ENCODE measurements around the gene CETN2.
"Not testable (repeated sequence)": the region's sequence is repeated elsewhere in the genome, so short reads cannot be mapped to it uniquely, and the experiment has no call there.

The CETN2 gene

GRCh38 chrX:152830312-152831305 lies at the start of gene CETN2, which contains the start of gene NSDHL:
Gene CETN2 (minus strand): TSS chrX:152830757. CDS start chrX:152830710, 47 bp downstream.
Gene NSDHL (plus strand): TSS chrX:152831063. CDS start chrX:152846325, 15,262 bp downstream.
- DNase-seq = peak; percentile 88

GRCh38 chrX:152878976-152879755 lies 48.6 kb upstream of the CETN2 start:
- no peak for DNase-seq

GRCh38 chrX:152876931-152877840 lies 46.6 kb upstream of the CETN2 start:
- DNase-seq = no peak

- DNase-seq = no peak
Measured at GRCh38 chrX:152873361-152873760, 42.8 kb upstream of the CETN2 start.

- no peak for DNase-seq
Measured at GRCh38 chrX:152872522-152872921, 42.0 kb upstream of the CETN2 start.

- no peak for DNase-seq
Measured at GRCh38 chrX:152871260-152871659, 40.7 kb upstream of the CETN2 start.

- no peak for DNase-seq
Measured at GRCh38 chrX:152869972-152870371, 39.4 kb upstream of the CETN2 start.

GRCh38 chrX:152866386-152866785 lies 35.8 kb upstream of the CETN2 start:
- no peak for DNase-seq

- no peak for DNase-seq
Measured at GRCh38 chrX:152865232-152865920, 34.8 kb upstream of the CETN2 start.

- no peak for DNase-seq
Measured at GRCh38 chrX:152861826-152862225, 31.3 kb upstream of the CETN2 start.

GRCh38 chrX:152861116-152861515 lies 30.6 kb upstream of the CETN2 start:
- DNase-seq = no peak

- no peak for DNase-seq
Measured at GRCh38 chrX:152853986-152854385, 23.4 kb upstream of the CETN2 start.

- DNase-seq = no peak
Measured at GRCh38 chrX:152850465-152850864, 19.9 kb upstream of the CETN2 start.

- DNase-seq = no peak
Measured at GRCh38 chrX:152847281-152847680, 16.7 kb upstream of the CETN2 start.

- peak; percentile 3 for DNase-seq
Measured at GRCh38 chrX:152845618-152846240, 15.2 kb upstream of the CETN2 start.

- DNase-seq = no peak
Measured at GRCh38 chrX:152844256-152844655, 13.7 kb upstream of the CETN2 start.

- DNase-seq = no peak
Measured at GRCh38 chrX:152843852-152844251, 13.3 kb upstream of the CETN2 start.

GRCh38 chrX:152842772-152843338 lies 12.3 kb upstream of the CETN2 start:
- DNase-seq = no peak

GRCh38 chrX:152835470-152835869 lies 4.9 kb upstream of the CETN2 start:
- not testable (repeated sequence) for DNase-seq

- no peak for DNase-seq
Measured at GRCh38 chrX:152833378-152833777, 2.8 kb upstream of the CETN2 start.

GRCh38 chrX:152832520-152832919 lies 2.0 kb upstream of the CETN2 start:
- DNase-seq = no peak

Measured in NCI-H226 (cell line).